HepG2 (cell line): ENCODE measurements around the gene MARCHF5. TPM values are rescaled to one million over a fixed set of nuclear protein-coding genes. Genes with fewer than 3 reads are reported as not detected.
"Not testable (repeated sequence)": the region's sequence is repeated elsewhere in the genome, so short reads cannot be mapped to it uniquely, and the experiment has no call there.

ENCODE experiments used
- ATAC-seq: fragments of 200-7000 bp; cut with Tn5 transposase; 3 replicates; pipeline ENCODE4 v1.9.1; 2020; ENCODE audit warnings: mild to moderate bottlenecking, moderate library complexity
- BruUV-seq: library from RNA; stranded (reverse); fragments of 400-500 nt; replicated peaks from 2 replicates; lab custom pipeline; 2021; lab: Mats Ljungman, UMichigan
- CTCF ChIA-PET: fragments of 300-600 bp; formaldehyde crosslinking; extraction: SDS; loops from one replicate; lab custom pipeline; 2021; ENCODE audit warnings: low total read pairs, inconsistent platforms, low intra/inter-chr PET ratio; lab: Yijun Ruan, JAX
- POLR2A ChIA-PET: fragments of 350-600 bp; sonication (Branson Sonifier 250); formaldehyde crosslinking; loops from one replicate; lab custom pipeline; 2020; ENCODE audit warnings: antibody characterized with exemption, inconsistent platforms; lab: Yijun Ruan, JAX
- DNase-seq: peaks from one replicate; pipeline ENCODE4 v3.0.0-alpha.2; 2015; ENCODE audit warnings: low spot score
- FAIRE-seq: peaks from 3 replicates; lab custom pipeline; 2011; peaks lifted over from hg19 to GRCh38; lab: Jason Lieb, UNC
- H2AFZ ChIP-seq: one replicate; pipeline ENCODE4 v1.6.1; 2011; ENCODE audit warnings: low read length, inconsistent platforms
- H3K27ac ChIP-seq: fragments of 300-600 bp; 3 replicates; pipeline ENCODE4 v1.8.0; 2011; ENCODE audit warnings: mixed run types, mild to moderate bottlenecking, mixed read lengths, low read length, inconsistent platforms; ENCODE audit not compliant: insufficient read depth; ENCODE audit errors: extremely low read length
- H3K27me3 ChIP-seq, 2 experiments: fragments of 200-600 bp in 1 of 2; 2 replicates in 1 of 2; 3 replicates in 1 of 2; pipeline versions ENCODE4 v1.6.0 to v1.8.0; 2011; ENCODE audit warnings: low read length in 2 of 2, mild to moderate bottlenecking in 2 of 2, moderate library complexity in 2 of 2, inconsistent platforms in 1 of 2; ENCODE audit not compliant: insufficient read depth in 2 of 2, control insufficient read depth in 1 of 2
- H3K36me3 ChIP-seq, 2 experiments: fragments of 200-600 bp in 1 of 2; replicated peaks in 1 of 2; 2 replicates in 1 of 2; 3 replicates in 1 of 2; pipeline versions ENCODE4 v1.5.1 to v1.8.0; 2011; ENCODE audit warnings: low read length in 2 of 2, inconsistent platforms in 1 of 2; ENCODE audit not compliant: insufficient read depth in 2 of 2, control insufficient read depth in 1 of 2
- H3K4me1 ChIP-seq: 2 replicates; pipeline ENCODE4 v1.5.1; 2012; ENCODE audit warnings: low read length, inconsistent platforms; ENCODE audit not compliant: insufficient read depth
- H3K4me2 ChIP-seq: 2 replicates; pipeline ENCODE4 v1.6.0; 2011; ENCODE audit warnings: low read depth, low read length, inconsistent platforms
- H3K4me3 ChIP-seq, 3 experiments: fragments of 200-600 bp in 1 of 3; sonication (generic), shearing (Covaris generic) in 1 of 3; replicated peaks in 1 of 3; 2 replicates each; pipeline ENCODE4 v1.5.1; 2011 to 2016; ENCODE audit warnings: low read length in 3 of 3, inconsistent platforms in 2 of 3, low read depth in 2 of 3, mild to moderate bottlenecking in 2 of 3, control low read depth in 1 of 3, mixed read lengths in 1 of 3; ENCODE audit not compliant: insufficient read depth in 1 of 3
- H3K79me2 ChIP-seq: one replicate; pipeline ENCODE4 v1.6.1; 2011; ENCODE audit warnings: low read length, inconsistent platforms; ENCODE audit not compliant: insufficient read depth
- H3K9ac ChIP-seq: 2 replicates; pipeline ENCODE4 v1.6.0; 2011; ENCODE audit warnings: mild to moderate bottlenecking, low read depth, low read length, inconsistent platforms; ENCODE audit not compliant: insufficient read depth
- H3K9me3 ChIP-seq: 2 replicates; pipeline ENCODE4 v1.5.1; 2012; ENCODE audit warnings: mild to moderate bottlenecking, low read length
- H4K20me1 ChIP-seq: 2 replicates; pipeline ENCODE4 v1.6.0; 2011; ENCODE audit warnings: inconsistent platforms, mild to moderate bottlenecking, low read length, moderate library complexity; ENCODE audit not compliant: insufficient read depth
- ATF7 ChIP-seq, 2 experiments: fragments of 450-650 bp in 1 of 2; sonication (generic) in 1 of 2; formaldehyde crosslinking in 1 of 2; IDR thresholded peaks; 2 replicates each; pipeline versions ENCODE4 v1.4.0 to v1.6.1; 2016 to 2020; ENCODE audit warnings: antibody characterized with exemption in 1 of 2, mild to moderate bottlenecking in 1 of 2, missing genetic modification reagents in 1 of 2
- PAWR ChIP-seq: sonication (generic); formaldehyde crosslinking; IDR thresholded peaks from 2 replicates; pipeline ENCODE4 v1.4.0; 2020; ENCODE audit warnings: missing genetic modification reagents, mild to moderate bottlenecking, borderline replicate concordance
- TOE1 ChIP-seq: sonication (generic); formaldehyde crosslinking; IDR thresholded peaks from 2 replicates; pipeline ENCODE4 v1.4.0; 2020; ENCODE audit warnings: mild to moderate bottlenecking, missing genetic modification reagents
- ZBTB21 ChIP-seq: sonication (generic); formaldehyde crosslinking; IDR thresholded peaks from 2 replicates; pipeline ENCODE4 v1.4.0; 2020; ENCODE audit warnings: missing genetic modification reagents
- ZNF143 ChIP-seq: sonication (generic); formaldehyde crosslinking; IDR thresholded peaks from 2 replicates; pipeline ENCODE4 v1.4.0; 2020; ENCODE audit warnings: missing genetic modification reagents
- ZNF713 ChIP-seq: sonication (generic); formaldehyde crosslinking; IDR thresholded peaks from 2 replicates; pipeline ENCODE4 v1.4.0; 2020; ENCODE audit warnings: mild to moderate bottlenecking, missing genetic modification reagents
- ZNF75D ChIP-seq: sonication (generic); formaldehyde crosslinking; IDR thresholded peaks from 2 replicates; pipeline ENCODE4 v1.8.1; 2023; ENCODE audit warnings: missing genetic modification reagents, mild to moderate bottlenecking, borderline replicate concordance
- WGBS: methylation state at CpG from one replicate; pipeline ENCODE4 v1.1.6; 2017; ENCODE audit warnings: low lambda C conversion rate; 5-methylcytosine and 5-hydroxymethylcytosine counted together
- in situ Hi-C: cut with HindIII; loops from 2 replicates; pipeline ENCODE4 v1.10.0; 2017; ENCODE audit warnings: low pct_unique_long_range_greater_than_20kb; ENCODE audit not compliant: extremely low pct_ligation_motif_present
- intact Hi-C: fragments of 100-400 bp; cut with micrococcal nuclease; formaldehyde crosslinking; loops from one replicate; pipeline ENCODE4 v1.10.0; 2022; ENCODE audit not compliant: unreplicated experiment
- polyA plus RNA-seq, 8 experiments: library from polyadenylated mRNA; depleted of rRNA in 3 of 8; stranded (reverse) in 7 of 8; unstranded in 1 of 8; fragments of >200 nt; fragmentation: Illumina TruSeq in 4 of 8; extraction: Trizol in 4 of 8; gene quantifications; 2 replicates each; pipeline versions ENCODE4 v1.2.1 to v1.2.3, GENCODE V29; 2011 to 2016; ENCODE audit warnings: low read depth in 4 of 8, missing spikeins in 1 of 8, mixed read lengths in 1 of 8; ENCODE audit not compliant: insufficient read depth in 1 of 8
- total RNA-seq, 5 experiments: library from RNA; depleted of rRNA; stranded (reverse); fragments of >200 nt; fragmentation: Illumina TruSeq; extraction: Trizol; gene quantifications; 2 replicates each; pipeline ENCODE4 v1.2.3, GENCODE V29; 2016; ENCODE audit warnings: low read depth in 1 of 5

Gene MARCHF5
- total and polyA plus RNA-seq, 2 of the 13 experiments (the other 11 are each of a cell fraction or from before 2014, with no cell fraction given) = 19.4 to 21.0 TPM

DNA sequence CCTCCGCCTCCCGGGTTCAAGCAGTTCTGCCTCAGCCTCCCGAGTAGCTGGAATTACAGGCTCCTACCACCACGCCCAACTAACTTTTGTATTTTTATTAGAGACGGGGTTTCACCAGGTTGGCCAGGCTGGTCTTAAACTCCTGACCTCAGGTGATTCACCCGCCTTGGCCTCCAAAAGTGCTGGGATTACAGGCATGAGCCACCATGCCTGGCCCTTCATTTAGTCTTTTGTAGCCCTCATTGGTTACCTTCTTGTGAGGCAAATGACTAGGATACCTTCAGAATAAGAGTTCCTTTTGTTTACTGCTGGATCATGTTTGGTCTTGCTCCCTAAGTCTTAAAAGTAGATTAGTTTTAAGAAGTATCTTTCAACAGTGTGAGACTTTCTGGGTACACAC lies 39.0 kb downstream of the MARCHF5 start:
- Histone ChIP-seq H3K4me1 (peaks cover 20% of the 10 kb centered on the region), H3K79me2 (peaks cover 13% of the 10 kb centered on the region)
- H3K9me3 ChIP-seq, H3K36me3 ChIP-seq, intact Hi-C loops, H4K20me1 ChIP-seq, POLR2A ChIA-PET, H3K27me3 ChIP-seq, H2AFZ ChIP-seq, ATAC-seq, H3K27ac ChIP-seq, H3K4me2 ChIP-seq, FAIRE-seq, DNase-seq, BruUV-seq, H3K9ac ChIP-seq, in situ Hi-C loops, CTCF ChIA-PET, H3K4me3 ChIP-seq: not testable (repeated sequence)
- WGBS = 100% methylated on average over 6 of the region's 6 CpGs

DNA sequence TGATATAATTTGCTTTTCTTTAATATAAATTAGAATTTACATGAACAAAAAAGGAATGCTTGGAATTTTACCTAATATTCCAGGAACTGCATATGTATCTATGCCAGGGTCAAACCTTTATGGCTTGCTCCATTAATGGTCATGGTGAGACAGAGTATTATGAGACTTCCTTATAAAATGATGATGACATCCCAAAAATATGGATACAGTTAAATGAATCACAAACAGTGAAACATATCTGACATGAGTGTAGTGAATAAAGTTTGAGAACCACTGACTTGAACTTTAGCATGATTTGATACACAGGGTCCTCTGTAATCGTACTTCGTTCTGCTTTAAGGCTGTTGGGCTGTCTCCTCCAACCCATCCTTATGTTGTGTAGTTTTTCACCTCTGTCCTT lies 51.8 kb downstream of the MARCHF5 start:
- no peaks in the 10 kb centered on the region; a peak in 1 of 5 replicates for H3K27me3 ChIP-seq
- POLR2A ChIA-PET = no interaction called here
- no peak overlapping the region for H3K27ac ChIP-seq
- intact Hi-C loops = no loop called here
- in situ Hi-C loops = no loop called here
- no peak overlapping the region for H3K4me3 ChIP-seq
- FAIRE-seq = no peak
- H3K9me3 ChIP-seq = no peaks in the 10 kb centered on the region
- ATAC-seq = no peak
- no peaks in the 10 kb centered on the region for H4K20me1 ChIP-seq
- no peak overlapping the region for H3K9ac ChIP-seq
- no peaks in the 10 kb centered on the region for H3K4me1 ChIP-seq
- no peak overlapping the region for H3K4me2 ChIP-seq
- 95% methylated on average over 2 of the region's 2 CpGs for WGBS
- no peaks in the 10 kb centered on the region for H3K79me2 ChIP-seq
- TF ChIP-seq ZNF713 (CRISPR knock-in tag) = no peak
- TF ChIP-seq ZNF143 (CRISPR knock-in tag) = no peak
- no peak for TF ChIP-seq TOE1 (CRISPR knock-in tag)
- no peak for TF ChIP-seq PAWR (CRISPR knock-in tag)
- no peak for TF ChIP-seq ZNF75D (CRISPR knock-in tag)
- no peak for TF ChIP-seq ATF7 (IDR thresholded peaks at IDR 0.05)
- TF ChIP-seq ATF7 (CRISPR knock-in tag; IDR thresholded peaks at IDR 0.05) = no peak
- TF ChIP-seq ZBTB21 (CRISPR knock-in tag) = no peak
- no peak for DNase-seq
- CTCF ChIA-PET = no interaction called here
- no peak overlapping the region for H2AFZ ChIP-seq
- no TSS peak for BruUV-seq
- H3K36me3 ChIP-seq = peaks cover 4 to 38% of the 10 kb centered on the region in 2 experiments

DNA sequence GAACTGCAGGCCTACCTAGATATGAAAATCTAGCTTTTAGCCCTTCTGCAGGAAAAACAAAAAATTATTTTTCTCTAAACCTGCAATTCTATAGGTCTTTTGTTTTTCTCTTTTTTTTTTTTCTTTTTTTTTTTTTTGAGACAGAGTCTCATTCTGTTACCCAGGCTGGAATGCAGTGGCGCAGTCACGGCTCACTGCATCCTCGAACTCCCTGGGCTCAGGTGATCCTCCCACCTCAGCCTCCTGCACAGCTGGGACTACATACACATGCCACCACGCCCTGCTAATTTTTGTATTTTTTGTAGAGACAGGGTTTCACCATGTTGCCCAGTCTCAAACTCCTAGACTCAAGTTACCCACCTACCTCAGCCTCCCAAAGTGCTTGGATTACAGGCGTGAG lies 54.6 kb downstream of the MARCHF5 start:
- ATAC-seq, BruUV-seq, H2AFZ ChIP-seq, H4K20me1 ChIP-seq, H3K27ac ChIP-seq, POLR2A ChIA-PET, FAIRE-seq, H3K4me1 ChIP-seq, H3K4me3 ChIP-seq, CTCF ChIA-PET, H3K9ac ChIP-seq, H3K27me3 ChIP-seq, in situ Hi-C loops, H3K9me3 ChIP-seq, DNase-seq, H3K4me2 ChIP-seq, intact Hi-C loops, H3K79me2 ChIP-seq: not testable (repeated sequence)
- 95% methylated on average over 5 of the region's 5 CpGs for WGBS
- H3K36me3 ChIP-seq = peaks cover 5 to 53% of the 10 kb centered on the region in 2 experiments
